HepG2 (cell line): ENCODE data around the gene AHRR. TPM values are rescaled to one million over a fixed set of nuclear protein-coding genes. Genes with fewer than 3 reads are reported as not detected.
A peak's percentile ranks its signal among the peaks of the same experiment; 100 is the strongest.

Source experiments
- DNMT3B ChIP-seq: conservative IDR thresholded peaks from 2 replicates; pipeline ENCODE4 v1.6.1; 2016; ENCODE audit warnings: missing biosample characterization, control low read depth
- FOXA3 ChIP-seq: IDR thresholded peaks from 2 replicates; pipeline ENCODE4 v1.6.1; 2016; ENCODE audit warnings: missing genetic modification reagents, missing compliant biosample characterization
- HDAC2 ChIP-seq: sonication (generic); formaldehyde crosslinking; IDR thresholded peaks from 2 replicates; pipeline ENCODE4 v1.4.0; 2020; ENCODE audit warnings: missing genetic modification reagents
- HNRNPL ChIP-seq: fragments of 200-400 bp; formaldehyde crosslinking; IDR thresholded peaks from 2 replicates; pipeline ENCODE4 v1.6.1; 2017; ENCODE audit warnings: mild to moderate bottlenecking, low read depth, low read length
- MAZ ChIP-seq, 2 experiments: sonication (generic) in 1 of 2; formaldehyde crosslinking in 1 of 2; IDR thresholded peaks; 2 replicates each; pipeline versions ENCODE4 v1.5.0 to v1.6.1; 2012 to 2020; ENCODE audit warnings: low read depth in 2 of 2, mild to moderate bottlenecking in 2 of 2, borderline replicate concordance in 1 of 2, improper control_type of control experiment in 1 of 2, low read length in 1 of 2, missing genetic modification reagents in 1 of 2, moderate library complexity in 1 of 2
- MXD3 ChIP-seq: IDR thresholded peaks from 2 replicates; pipeline ENCODE4 v1.6.1; 2016; ENCODE audit warnings: mild to moderate bottlenecking, missing biosample characterization, missing genetic modification reagents
- NFKB2 ChIP-seq: sonication (generic); formaldehyde crosslinking; IDR thresholded peaks from 2 replicates; pipeline ENCODE4 v1.4.0; 2020; ENCODE audit warnings: missing genetic modification reagents, borderline replicate concordance
- PAX8 ChIP-seq: sonication (generic); formaldehyde crosslinking; IDR thresholded peaks from 2 replicates; pipeline ENCODE4 v1.8.0; 2022; ENCODE audit warnings: mild to moderate bottlenecking, missing genetic modification reagents, borderline replicate concordance
- REL ChIP-seq: sonication (generic); formaldehyde crosslinking; conservative IDR thresholded peaks from 2 replicates; pipeline ENCODE4 v1.8.0; 2022; ENCODE audit warnings: mild to moderate bottlenecking, missing genetic modification reagents, moderate library complexity
- REXO4 ChIP-seq: sonication (generic); formaldehyde crosslinking; IDR thresholded peaks from 2 replicates; pipeline ENCODE4 v1.8.0; 2022; ENCODE audit warnings: missing genetic modification reagents, mild to moderate bottlenecking, borderline replicate concordance
- RFX3 ChIP-seq: IDR thresholded peaks from 2 replicates; pipeline ENCODE4 v1.6.1; 2016; ENCODE audit warnings: missing biosample characterization, missing genetic modification reagents
- TEF ChIP-seq: sonication (generic); formaldehyde crosslinking; IDR thresholded peaks from 2 replicates; pipeline ENCODE4 v1.5.0; 2020; ENCODE audit warnings: missing genetic modification reagents
- TRIM22 ChIP-seq: fragments of 450-650 bp; IDR thresholded peaks from 2 replicates; pipeline ENCODE4 v1.6.1; 2017
- YEATS4 ChIP-seq: sonication (generic); formaldehyde crosslinking; IDR thresholded peaks from 2 replicates; pipeline ENCODE4 v1.4.0; 2020; ENCODE audit warnings: missing genetic modification reagents, borderline replicate concordance
- ZBTB44 ChIP-seq: sonication (generic); formaldehyde crosslinking; IDR thresholded peaks from 2 replicates; pipeline ENCODE4 v1.4.0; 2020; ENCODE audit warnings: missing genetic modification reagents
- ZBTB7A ChIP-seq: sonication (generic); formaldehyde crosslinking; IDR thresholded peaks from 2 replicates; pipeline ENCODE4 v1.8.0; 2022; ENCODE audit warnings: mild to moderate bottlenecking, missing genetic modification reagents
- ZBTB7B ChIP-seq: sonication (generic); formaldehyde crosslinking; IDR thresholded peaks from 2 replicates; pipeline ENCODE4 v1.4.0; 2020; ENCODE audit warnings: missing genetic modification reagents
- ZFP91 ChIP-seq: sonication (generic); formaldehyde crosslinking; IDR thresholded peaks from 2 replicates; pipeline ENCODE4 v1.9.0; 2022; ENCODE audit warnings: missing genetic modification reagents, mild to moderate bottlenecking, borderline replicate concordance
- ZMAT5 ChIP-seq: sonication (generic); formaldehyde crosslinking; IDR thresholded peaks from 2 replicates; pipeline ENCODE4 v1.5.0; 2020; ENCODE audit warnings: mild to moderate bottlenecking, low read depth, missing genetic modification reagents, borderline replicate concordance
- ZNF24 ChIP-seq: fragments of 450-650 bp; IDR thresholded peaks from 2 replicates; pipeline ENCODE4 v1.6.1; 2017; ENCODE audit warnings: antibody characterized with exemption, mild to moderate bottlenecking
- ZNF382 ChIP-seq: sonication (generic); formaldehyde crosslinking; IDR thresholded peaks from 2 replicates; pipeline ENCODE4 v1.5.0; 2020; ENCODE audit warnings: missing genetic modification reagents, mild to moderate bottlenecking, borderline replicate concordance
- ZNF629 ChIP-seq: sonication (generic); formaldehyde crosslinking; conservative IDR thresholded peaks from 2 replicates; pipeline ENCODE4 v1.5.0; 2020; ENCODE audit warnings: missing genetic modification reagents
- ZNF766 ChIP-seq: sonication (generic); formaldehyde crosslinking; IDR thresholded peaks from 2 replicates; pipeline ENCODE4 v1.5.0; 2020; ENCODE audit warnings: missing genetic modification reagents, borderline replicate concordance
- ZNF781 ChIP-seq: sonication (generic); formaldehyde crosslinking; IDR thresholded peaks from 2 replicates; pipeline ENCODE4 v1.5.1; 2020; ENCODE audit warnings: borderline replicate concordance, mild to moderate bottlenecking, missing genetic modification reagents; ENCODE audit errors: not compliant biosample characterization
- ZNF816 ChIP-seq: sonication (generic); formaldehyde crosslinking; IDR thresholded peaks from 2 replicates; pipeline ENCODE4 v1.8.0; 2022; ENCODE audit warnings: missing genetic modification reagents, mild to moderate bottlenecking, borderline replicate concordance
- polyA plus RNA-seq, 8 experiments: library from polyadenylated mRNA; depleted of rRNA in 3 of 8; stranded (reverse) in 7 of 8; unstranded in 1 of 8; fragments of >200 nt; fragmentation: Illumina TruSeq in 4 of 8; extraction: Trizol in 4 of 8; gene quantifications; 2 replicates each; pipeline versions ENCODE4 v1.2.1 to v1.2.3, GENCODE V29; 2011 to 2016; ENCODE audit warnings: low read depth in 4 of 8, missing spikeins in 1 of 8, mixed read lengths in 1 of 8; ENCODE audit not compliant: insufficient read depth in 1 of 8
- total RNA-seq, 5 experiments: library from RNA; depleted of rRNA; stranded (reverse); fragments of >200 nt; fragmentation: Illumina TruSeq; extraction: Trizol; gene quantifications; 2 replicates each; pipeline ENCODE4 v1.2.3, GENCODE V29; 2016; ENCODE audit warnings: low read depth in 1 of 5

AHRR gene
- total and polyA plus RNA-seq, 2 of the 13 experiments (the other 11 are each of a cell fraction or from before 2014, with no cell fraction given) = 0.28 to 0.35 TPM

- no peak for TF ChIP-seq MXD3 (CRISPR knock-in tag)
- no peak for TF ChIP-seq ZNF24
- no peak for TF ChIP-seq HDAC2
- no peak for TF ChIP-seq MAZ (IDR thresholded peaks at IDR 0.05; ENCODE audit: borderline replicate concordance, low read depth, low read length)
- no peak for TF ChIP-seq MAZ (CRISPR knock-in tag; IDR thresholded peaks at IDR 0.05; ENCODE audit: low read depth)
- no peak for TF ChIP-seq ZNF766 (CRISPR knock-in tag)
- no peak for TF ChIP-seq ZBTB44 (CRISPR knock-in tag)
- TF ChIP-seq ZNF629 (CRISPR knock-in tag) = no peak; the same call in 1 of the 2 replicates
- no peak for TF ChIP-seq ZBTB7A (CRISPR knock-in tag)
- TF ChIP-seq DNMT3B = no peak
- peak; percentile 7 for TF ChIP-seq ZNF781 (CRISPR knock-in tag)
- TF ChIP-seq NFKB2 (CRISPR knock-in tag) = no peak
- no peak for TF ChIP-seq ZMAT5
- no peak for TF ChIP-seq ZNF382 (CRISPR knock-in tag)
- TF ChIP-seq ZFP91 (CRISPR knock-in tag) = no peak
- no peak for TF ChIP-seq PAX8 (CRISPR knock-in tag)
- TF ChIP-seq TRIM22 = no peak
- no peak for TF ChIP-seq TEF (CRISPR knock-in tag)
- no peak; the same call in 1 of the 2 replicates for TF ChIP-seq YEATS4 (CRISPR knock-in tag)
- TF ChIP-seq ZBTB7B (CRISPR knock-in tag) = 0 out of 2 replicates have a peak, but pooled peaks have one; percentile 13
- TF ChIP-seq REL (CRISPR knock-in tag) = no peak
- TF ChIP-seq RFX3 = no peak
- no peak for TF ChIP-seq REXO4
- TF ChIP-seq HNRNPL = no peak
- TF ChIP-seq FOXA3 (CRISPR knock-in tag) = no peak
- no peak for TF ChIP-seq ZNF816
Measured at GRCh38 chr5:472076-472655, 150.7 kb downstream of the AHRR start (continued).
